SW 1271 (cell line): Measurements from ENCODE around the gene HIP1R.

Experiments
- DNase-seq, 2 experiments: peaks; one replicate each; lab custom pipeline; 2025; lab: John Stamatoyannopoulos, UW

Gene HIP1R

DNA sequence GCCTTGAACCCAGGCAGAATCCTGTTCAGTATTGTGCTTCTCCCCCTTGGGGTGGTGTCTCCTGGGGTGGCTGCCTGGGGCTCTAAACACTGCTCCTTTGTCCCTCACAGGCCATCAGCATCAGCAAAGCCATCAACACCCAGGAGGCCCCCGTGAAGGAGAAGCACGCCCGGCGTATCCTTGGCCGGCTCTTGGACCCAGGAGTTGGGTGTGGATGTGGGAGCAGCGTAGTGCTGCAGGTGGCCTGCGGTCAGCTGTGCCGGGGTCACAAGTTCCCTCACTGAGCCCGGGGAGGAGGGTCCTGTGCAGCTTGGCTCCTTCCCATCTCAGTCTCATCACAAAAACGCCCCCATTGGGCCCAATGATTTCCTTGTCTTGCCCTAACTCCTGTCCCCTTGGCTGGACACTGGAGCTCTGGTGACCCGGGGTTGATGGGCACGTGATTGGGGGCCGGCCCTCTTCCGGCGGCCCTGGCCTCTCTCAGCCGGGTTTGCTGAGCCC lies 12.7 kb downstream of the HIP1R start:
- DNase-seq = no peak

DNA sequence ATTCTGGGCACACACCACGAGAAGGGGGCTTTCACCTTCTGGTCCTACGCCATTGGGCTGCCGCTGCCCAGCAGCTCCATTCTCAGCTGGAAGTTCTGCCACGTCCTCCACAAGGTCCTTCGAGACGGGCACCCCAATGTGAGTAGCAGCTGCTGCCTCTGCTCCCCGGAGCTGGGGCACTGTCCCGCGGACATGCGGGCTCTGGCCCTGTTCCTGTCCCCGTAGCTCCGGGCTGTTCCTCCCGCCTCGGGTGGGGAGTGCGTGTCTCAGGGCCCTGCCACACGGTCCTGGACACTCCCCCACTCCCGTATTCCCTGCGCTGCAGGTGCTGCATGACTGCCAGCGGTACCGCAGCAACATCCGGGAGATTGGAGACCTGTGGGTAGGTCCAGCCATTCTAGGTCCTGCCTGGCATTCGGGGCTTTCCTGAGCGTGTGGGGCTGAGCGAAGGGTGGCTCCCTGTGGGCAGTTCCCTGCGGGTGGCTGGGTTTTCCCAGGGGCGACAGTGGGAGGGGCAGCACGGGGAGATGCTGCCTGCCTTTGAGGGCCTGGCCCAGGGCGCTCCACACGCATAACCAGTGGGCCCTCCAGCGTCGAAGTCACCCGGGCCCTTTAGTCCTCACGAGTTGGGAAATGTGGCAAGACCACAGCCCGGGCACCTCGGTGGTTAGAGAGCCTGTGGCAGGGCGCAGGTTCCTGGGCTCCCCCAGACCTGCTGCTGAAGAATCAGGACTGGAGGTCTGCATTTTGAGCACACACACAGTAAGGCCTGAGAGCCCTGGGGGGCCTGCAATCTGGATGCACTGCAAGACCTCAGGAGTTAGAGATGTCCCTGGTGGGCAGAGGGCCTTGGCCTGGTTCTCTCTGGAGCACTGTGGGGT lies 13.5 kb downstream of the HIP1R start:
- DNase-seq = no peak

DNA sequence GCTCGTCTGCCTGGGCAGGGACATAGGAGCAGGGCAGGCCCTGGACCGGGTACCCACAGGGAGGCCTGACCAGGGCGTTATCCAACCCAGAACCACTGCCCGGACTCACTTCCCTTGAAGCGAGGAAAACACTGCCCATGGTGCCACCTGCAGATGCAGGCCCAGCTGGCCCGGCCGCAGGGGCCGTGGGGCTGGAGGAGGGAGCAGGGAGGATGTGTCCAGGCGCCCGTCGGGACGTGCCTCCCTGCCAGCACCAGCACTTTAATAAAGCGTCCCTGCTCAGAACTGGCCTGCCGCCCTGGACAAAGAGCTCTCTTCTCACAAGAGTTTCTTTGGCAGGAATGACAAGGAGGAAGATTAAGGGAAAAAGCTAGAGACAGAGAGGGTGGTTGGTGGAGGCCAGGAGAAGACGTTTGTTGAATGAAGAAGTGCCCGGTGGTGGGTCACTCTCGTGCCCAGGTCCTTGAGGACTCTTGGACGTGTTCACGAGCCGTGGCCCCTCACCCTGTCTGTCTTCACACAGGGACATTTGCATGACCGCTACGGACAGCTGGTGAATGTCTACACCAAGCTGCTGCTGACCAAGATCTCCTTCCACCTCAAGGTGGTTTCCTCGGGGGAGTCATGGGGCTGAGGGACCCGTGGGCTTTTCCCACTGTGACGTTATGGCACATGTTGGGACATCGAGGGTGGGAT lies 14.2 kb downstream of the HIP1R start:
- DNase-seq = no peak

DNA sequence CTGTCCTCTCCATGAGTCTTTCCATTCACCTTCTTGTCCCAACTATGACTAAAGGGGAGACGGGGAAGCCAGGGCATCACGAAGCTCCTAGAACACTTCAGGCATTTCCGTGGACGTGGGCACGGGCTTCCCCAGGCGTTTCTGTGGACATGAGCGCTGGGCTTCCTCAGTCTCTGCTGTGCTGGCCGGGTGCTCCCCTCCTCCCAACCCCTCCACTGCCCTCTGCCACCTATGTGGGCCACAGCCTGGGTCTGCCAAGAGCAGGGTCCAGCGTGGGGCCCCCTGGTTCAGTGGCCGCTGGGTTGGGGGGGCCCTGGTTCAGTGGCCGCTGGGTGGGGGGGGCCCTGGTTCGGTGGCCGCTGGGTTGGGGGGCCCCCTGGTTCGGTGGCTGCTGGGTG lies 14.8 kb downstream of the HIP1R start:
- no peak for DNase-seq

DNA sequence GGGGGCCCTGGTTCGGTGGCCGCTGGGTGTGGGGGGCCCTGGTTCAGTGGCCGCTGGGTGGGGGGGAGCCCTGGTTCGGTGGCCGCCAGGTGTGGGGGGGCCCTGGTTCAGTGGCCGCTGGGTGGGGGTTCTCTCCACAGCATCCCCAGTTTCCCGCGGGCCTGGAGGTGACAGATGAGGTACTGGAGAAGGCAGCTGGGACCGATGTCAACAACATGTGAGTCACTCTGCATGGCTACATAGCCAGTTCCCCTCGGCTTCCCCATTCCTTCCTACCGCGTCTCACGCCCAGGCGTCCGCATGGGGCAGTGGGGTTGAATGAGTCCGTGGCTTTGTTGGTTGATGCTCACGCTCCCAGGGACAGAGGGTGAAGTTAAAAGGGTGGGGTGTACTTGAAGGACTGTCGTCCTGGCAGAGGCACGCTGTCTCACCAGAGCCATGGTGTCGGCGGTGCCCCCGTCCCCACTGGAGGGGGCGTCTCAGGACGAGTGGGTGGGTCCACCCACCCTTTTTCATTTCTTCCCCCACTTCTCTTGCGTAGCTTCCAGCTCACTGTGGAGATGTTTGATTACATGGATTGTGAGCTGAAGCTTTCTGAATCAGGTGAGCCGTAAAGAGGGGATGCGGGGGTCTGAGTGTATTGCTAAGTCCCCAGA lies 15.6 kb downstream of the HIP1R start:
- no peak for DNase-seq

DNA sequence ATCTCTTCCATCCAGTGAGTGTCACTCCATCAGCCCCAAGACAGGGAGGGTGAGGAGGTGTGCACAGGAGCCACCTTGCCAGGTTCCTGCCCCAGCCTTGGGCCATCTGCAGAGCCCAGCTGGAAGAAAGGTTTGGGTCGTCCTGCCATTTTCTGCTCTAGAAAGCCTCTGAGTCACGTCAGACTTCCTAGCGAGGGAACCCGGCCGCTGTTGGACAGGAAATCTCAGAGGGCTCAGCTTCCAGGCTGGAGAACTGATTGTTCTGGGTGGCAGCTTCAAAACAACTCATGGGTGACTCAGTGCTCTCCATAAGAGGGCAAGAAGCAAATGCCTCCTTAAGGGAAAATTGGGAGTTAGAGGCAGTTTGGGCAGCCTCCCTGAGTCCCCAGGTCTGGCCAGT lies 16.6 kb downstream of the HIP1R start:
- peak; percentile 31 to 33 for DNase-seq

DNA sequence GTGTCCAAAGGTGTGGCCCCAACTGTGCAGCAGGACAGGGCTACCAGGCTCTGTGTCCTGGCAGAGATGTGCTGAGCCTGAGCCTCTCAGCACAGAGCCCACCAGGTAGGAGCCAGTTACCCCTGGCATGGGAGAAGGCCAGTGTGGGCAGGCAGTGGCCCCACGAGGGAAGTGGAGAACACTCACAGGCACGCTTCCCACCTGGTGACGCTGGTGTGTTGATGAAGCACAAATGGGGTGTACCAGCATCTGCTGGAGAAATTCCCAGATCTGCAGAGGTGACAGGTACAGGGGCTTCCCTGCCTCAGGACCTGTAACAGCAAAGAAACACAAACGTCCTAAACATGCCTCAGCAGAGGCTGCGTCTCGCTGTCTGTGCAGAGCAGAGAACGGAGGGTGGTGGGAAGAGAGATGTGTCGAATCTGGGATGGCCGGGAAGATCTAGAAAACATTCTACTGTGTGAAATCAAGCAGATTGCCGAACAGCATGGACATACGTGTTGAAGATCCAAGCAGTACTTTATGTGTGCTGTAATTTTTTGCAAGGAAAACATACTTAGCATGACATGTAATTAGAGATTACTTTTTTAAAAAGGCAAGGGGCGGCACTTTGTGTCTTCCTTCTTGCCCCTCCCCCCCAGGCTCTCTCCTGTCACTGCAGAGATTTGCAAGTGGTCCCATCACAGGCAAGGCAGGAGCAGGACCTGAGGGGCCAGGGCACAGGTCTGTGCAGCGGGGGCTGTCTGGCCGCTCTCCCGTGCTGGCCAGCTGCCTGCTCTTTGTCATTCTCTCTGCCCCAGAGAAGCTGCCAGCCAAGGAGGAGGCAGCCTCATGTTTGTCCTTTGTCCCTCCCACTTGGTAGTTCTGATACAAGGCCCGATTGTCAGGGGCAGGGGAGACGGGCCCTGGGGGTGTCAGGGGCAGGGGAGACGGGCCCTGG lies 17.3 kb downstream of the HIP1R start:
- DNase-seq = no peak

DNA sequence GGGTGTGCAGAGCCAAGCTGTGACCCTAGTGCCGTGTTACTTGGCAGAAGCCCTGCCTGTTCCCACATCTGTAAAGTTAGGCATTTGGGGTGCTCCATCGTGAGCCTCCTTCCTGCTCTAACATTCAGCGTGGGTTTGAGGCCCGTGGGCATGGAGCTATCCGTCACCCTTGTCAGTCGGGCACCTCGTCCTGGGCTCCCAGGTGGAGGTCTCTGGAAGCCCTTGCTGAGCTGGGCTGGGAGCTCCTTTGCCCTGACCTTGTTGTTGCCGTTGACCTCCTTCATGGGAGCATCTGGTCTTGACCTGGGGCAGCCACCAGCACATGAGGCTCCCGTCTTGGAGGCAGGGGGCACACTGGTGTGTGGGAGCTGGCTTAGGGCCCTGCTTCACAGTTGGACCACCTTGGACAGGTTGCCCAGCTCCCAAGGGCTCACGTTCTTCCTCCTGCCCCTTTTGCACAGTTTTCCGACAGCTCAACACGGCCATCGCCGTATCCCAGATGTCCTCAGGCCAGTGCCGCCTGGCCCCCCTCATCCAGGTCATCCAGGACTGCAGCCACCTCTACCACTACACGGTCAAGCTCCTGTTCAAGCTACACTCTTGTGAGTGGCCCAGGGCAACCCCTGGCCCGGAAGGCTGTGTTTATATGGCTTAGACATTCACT lies 18.5 kb downstream of the HIP1R start:
- no peak for DNase-seq

DNA sequence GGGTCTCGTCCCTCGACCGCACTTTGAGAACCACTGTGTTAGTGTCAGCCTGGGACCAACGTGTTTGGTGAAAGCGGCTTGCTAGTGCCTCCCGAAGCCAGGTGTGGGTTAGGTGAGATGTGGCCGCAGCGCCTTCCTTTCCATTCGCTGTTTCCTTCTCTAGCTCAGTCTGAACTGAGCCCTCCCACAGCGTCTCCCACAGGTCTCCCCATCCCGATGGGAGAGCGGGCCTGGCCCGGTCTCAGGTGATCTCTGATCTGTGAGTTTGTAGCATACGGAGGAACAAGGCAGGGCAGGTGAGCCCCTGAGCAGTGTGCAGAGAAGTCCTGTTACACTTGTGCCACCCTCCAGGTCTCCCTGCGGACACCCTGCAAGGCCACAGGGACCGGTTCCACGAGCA lies 19.3 kb downstream of the HIP1R start:
- no peak for DNase-seq

DNA sequence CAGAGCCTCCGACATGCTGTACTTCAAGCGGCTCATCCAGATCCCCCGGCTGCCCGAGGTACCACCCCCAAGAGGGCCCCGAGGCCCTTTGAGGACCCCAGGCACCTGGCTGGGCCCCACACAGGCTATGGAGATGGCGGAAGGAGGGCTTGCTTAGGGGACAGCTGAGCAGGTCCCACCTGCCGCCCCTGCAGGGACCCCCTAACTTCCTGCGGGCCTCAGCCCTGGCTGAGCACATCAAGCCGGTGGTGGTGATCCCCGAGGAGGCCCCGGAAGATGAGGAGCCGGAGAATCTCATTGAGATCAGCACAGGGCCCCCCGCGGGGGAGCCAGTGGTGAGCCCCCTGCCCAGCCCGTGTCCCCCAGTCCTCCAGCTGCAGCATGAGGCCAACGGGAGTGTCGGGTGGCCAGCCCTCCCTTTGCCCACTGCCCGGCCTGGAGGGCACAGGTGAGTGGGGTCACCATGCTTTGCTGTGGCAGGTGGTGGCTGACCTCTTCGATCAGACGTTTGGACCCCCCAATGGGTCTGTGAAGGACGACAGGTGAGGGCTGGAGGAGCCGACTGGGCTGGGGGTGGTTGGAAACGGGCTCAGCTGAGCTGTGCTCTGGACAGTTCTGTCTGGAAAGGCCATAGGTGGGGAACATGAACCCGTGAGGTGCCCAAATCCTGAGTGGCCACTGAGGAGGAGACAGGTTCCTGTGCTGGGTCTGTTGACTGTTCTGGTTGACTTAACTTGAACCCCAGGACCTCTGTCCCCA lies 20.0 kb downstream of the HIP1R start:
- DNase-seq = no peak

DNA sequence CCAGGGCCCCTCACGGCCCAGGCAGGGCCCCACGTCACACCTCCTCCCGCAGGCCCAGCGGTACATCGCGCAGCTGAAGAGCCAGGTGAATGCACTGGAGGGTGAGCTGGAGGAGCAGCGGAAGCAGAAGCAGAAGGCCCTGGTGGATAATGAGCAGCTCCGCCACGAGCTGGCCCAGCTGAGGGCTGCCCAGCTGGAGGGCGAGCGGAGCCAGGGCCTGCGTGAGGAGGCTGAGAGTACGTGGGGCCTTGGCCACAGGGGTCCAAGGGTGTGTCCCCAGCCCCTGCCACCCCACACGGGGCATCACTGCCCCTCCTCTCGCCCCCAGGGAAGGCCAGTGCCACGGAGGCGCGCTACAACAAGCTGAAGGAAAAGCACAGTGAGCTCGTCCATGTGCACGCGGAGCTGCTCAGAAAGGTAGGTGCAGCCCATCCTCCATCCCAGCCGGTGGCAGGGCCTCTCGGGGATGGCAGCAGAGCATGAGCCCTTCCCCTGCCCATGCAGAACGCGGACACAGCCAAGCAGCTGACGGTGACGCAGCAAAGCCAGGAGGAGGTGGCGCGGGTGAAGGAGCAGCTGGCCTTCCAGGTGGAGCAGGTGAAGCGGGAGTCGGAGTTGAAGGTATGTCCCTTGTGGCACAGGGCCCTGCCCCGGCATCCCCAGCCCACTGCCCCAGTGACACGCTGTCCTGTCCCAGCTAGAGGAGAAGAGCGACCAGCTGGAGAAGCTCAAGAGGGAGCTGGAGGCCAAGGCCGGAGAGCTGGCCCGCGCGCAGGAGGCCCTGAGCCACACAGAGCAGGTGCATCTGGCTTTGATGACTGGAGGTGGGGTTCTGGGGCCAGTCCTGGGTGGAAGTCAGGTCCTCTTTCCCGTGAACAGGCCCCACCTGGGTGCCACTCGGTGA lies 20.9 kb downstream of the HIP1R start:
- no peak for DNase-seq

DNA sequence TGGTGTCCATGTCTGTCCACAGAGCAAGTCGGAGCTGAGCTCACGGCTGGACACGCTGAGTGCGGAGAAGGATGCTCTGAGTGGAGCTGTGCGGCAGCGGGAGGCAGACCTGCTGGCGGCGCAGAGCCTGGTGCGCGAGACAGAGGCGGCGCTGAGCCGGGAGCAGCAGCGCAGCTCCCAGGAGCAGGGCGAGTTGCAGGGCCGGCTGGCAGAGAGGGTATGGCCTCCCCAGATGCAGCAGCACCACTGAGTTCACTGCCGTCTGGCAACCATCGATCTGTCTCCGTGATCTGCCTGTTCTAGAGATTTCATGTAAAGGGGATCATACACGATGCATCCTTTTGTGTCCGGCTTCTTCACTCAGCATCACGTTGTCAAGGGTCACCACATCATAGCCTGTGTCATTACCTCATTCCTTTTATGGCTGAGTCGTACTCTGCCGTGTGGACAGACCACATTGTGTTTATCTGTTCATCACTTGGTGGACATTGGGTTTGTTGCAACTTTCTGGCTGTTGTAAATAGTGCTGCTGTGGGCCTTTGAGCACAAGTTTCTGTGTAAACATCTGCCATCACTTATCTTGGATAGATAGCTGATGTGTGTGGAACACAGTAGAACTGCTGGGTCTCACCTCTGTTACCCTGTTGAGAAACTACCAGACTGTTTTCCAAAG lies 21.9 kb downstream of the HIP1R start:
- DNase-seq = no peak

DNA sequence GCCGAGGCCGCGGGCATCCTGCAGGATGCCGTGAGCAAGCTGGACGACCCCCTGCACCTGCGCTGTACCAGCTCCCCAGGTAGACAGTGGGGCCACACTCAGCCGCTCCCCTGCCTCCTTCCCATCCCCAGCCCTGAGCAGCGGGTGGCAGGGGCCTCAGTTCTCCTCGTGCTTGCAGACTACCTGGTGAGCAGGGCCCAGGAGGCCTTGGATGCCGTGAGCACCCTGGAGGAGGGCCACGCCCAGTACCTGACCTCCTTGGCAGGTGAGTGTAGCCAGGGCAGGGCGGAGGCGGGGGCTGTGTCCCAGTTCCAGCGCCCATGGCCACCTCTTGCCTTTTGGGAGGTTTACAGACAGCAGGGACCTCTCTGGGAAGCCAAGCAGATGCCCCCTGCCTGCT lies 22.9 kb downstream of the HIP1R start:
- DNase-seq = no peak

DNA sequence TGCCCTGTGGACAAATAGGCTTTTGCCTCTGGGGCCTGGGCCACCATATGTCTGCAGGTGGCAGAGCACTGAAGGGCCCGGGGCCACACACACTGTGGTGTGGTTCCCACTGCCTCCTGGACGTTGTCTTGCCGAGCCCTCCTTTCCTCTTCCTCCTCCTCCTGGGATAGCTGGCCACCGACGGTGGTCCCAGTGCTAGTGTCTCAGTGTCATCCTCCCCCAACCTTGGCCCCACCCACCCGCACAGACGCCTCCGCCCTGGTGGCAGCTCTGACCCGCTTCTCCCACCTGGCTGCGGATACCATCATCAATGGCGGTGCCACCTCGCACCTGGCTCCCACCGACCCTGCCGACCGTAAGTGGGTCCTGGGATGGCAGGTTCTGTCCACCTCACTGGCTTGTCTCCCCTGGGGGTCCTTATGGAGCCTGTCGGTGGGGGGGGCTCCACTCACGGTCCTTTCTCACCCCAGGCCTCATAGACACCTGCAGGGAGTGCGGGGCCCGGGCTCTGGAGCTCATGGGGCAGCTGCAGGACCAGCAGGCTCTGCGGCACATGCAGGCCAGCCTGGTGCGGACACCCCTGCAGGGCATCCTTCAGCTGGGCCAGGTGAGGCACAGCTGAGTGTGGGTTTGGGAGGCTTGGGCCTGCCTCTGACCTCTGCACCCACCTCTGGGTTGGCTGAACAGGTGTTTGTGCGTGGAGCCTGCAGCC lies 23.5 kb downstream of the HIP1R start:
- no peak for DNase-seq

DNA sequence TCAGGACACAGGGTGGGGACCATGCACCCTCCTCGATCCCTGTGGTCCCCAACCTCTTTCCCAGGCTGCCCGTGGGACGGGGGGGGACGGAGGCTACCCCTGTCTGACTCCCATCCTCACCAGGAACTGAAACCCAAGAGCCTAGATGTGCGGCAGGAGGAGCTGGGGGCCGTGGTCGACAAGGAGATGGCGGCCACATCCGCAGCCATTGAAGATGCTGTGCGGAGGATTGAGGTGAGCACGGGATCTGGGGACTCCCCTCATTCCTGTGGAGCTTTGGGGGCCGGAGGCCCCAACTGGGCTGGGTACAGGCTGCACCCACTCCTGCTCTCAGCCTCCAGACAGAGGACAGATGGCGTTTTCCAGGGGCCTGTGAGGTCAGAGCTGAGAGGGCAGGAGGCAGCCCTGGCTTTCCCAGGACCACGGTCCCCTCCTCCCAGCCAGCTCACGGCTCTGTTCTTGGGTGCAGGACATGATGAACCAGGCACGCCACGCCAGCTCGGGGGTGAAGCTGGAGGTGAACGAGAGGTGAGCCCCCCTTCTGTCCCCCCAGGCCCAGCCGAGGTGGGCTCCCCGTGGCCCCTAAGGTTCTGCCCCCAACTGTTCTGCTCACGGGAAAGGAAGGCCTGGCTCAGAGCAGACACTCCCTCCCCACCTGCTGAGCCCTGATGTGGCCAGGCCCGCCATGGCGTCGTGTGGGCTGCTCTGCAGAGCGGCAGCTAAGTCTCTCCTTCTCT lies 24.2 kb downstream of the HIP1R start:
- DNase-seq = no peak

DNA sequence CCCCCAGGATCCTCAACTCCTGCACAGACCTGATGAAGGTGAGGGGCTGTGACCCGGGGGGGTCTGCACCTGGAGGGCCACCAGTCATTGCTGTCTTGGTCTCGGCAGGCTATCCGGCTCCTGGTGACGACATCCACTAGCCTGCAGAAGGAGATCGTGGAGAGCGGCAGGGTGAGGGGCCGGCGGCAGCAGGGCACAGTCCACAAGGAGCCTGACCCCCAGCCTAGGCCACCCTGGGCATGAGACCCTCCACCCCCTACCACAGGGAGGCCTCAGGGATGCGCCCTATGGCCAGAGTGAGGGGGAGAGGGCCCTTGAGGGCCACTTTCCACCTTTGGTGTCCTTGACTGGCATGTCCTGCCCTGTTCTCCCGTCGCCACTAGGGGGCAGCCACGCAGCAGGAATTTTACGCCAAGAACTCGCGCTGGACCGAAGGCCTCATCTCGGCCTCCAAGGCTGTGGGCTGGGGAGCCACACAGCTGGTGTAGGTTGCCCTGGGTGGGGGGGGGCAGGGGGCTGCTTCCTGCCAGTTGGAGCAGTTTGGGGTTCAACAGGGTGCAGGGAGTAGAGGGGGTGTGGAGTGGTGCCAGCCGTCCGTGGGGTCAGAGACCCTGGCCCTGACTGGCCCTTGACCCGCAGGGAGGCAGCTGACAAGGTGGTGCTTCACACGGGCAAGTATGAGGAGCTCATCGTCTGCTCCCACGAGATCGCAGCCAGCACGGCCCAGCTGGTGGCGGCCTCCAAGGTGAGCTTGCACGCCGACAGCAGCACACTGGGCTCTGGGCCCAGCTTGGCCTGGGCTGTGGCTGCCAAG lies 25.0 kb downstream of the HIP1R start:
- DNase-seq = peak in 1 of 2 experiments; percentile 35
